Suprapubic skin (tissue), 3 donors: ENCODE measurements around the gene INHBE.

Source experiments
- EP300 ChIP-seq: sonication (generic); formaldehyde crosslinking; IDR thresholded peaks from one replicate; pipeline ENCODE4 v1.6.1; 2017; ENCODE audit warnings: antibody characterized with exemption
- POLR2A ChIP-seq, 2 donors: fragments of 450-650 bp; IDR thresholded peaks; one replicate each; pipeline ENCODE4 v1.6.1; 2017; ENCODE audit warnings: antibody characterized with exemption in 2 of 2, mild to moderate bottlenecking in 2 of 2, moderate library complexity in 2 of 2
- TF ChIP-seq, protein P1 (sequence below), 2 donors: fragments of 200-600 bp in 1 of 2; fragments of 450-650 bp in 1 of 2; sonication (generic) in 1 of 2; IDR thresholded peaks; one replicate each; pipeline ENCODE4 v1.5.1; 2016 to 2019; ENCODE audit warnings: antibody characterized with exemption in 2 of 2, mild to moderate bottlenecking in 1 of 2, moderate library complexity in 1 of 2

DNA sequence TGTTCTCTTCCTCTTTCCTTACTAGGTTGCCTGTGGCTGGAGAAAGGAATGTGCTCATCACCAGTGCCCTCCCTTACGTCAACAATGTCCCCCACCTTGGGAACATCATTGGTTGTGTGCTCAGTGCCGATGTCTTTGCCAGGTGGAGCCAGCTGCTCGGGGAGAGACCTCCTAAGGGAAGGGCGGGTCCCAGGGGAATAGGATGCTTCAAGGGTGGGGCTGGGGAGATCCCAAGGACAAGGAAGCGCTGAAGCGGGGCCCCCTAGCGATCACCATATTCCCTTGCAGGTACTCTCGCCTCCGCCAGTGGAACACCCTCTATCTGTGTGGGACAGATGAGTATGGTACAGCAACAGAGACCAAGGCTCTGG is 43.0 kb downstream of the INHBE start:
- TF ChIP-seq, protein P1, sequence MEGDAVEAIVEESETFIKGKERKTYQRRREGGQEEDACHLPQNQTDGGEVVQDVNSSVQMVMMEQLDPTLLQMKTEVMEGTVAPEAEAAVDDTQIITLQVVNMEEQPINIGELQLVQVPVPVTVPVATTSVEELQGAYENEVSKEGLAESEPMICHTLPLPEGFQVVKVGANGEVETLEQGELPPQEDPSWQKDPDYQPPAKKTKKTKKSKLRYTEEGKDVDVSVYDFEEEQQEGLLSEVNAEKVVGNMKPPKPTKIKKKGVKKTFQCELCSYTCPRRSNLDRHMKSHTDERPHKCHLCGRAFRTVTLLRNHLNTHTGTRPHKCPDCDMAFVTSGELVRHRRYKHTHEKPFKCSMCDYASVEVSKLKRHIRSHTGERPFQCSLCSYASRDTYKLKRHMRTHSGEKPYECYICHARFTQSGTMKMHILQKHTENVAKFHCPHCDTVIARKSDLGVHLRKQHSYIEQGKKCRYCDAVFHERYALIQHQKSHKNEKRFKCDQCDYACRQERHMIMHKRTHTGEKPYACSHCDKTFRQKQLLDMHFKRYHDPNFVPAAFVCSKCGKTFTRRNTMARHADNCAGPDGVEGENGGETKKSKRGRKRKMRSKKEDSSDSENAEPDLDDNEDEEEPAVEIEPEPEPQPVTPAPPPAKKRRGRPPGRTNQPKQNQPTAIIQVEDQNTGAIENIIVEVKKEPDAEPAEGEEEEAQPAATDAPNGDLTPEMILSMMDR (IDR thresholded peaks at IDR 0.05) = no peak
- TF ChIP-seq POLR2A (IDR thresholded peaks at IDR 0.05) (no peak), EP300 (no peak)
